ENCODE measurements around the gene ATXN8OS.
"Not testable (repeated sequence)": the region's sequence is repeated elsewhere in the genome, so short reads cannot be mapped to it uniquely, and the experiment has no call there.

The ATXN8OS gene

DNA sequence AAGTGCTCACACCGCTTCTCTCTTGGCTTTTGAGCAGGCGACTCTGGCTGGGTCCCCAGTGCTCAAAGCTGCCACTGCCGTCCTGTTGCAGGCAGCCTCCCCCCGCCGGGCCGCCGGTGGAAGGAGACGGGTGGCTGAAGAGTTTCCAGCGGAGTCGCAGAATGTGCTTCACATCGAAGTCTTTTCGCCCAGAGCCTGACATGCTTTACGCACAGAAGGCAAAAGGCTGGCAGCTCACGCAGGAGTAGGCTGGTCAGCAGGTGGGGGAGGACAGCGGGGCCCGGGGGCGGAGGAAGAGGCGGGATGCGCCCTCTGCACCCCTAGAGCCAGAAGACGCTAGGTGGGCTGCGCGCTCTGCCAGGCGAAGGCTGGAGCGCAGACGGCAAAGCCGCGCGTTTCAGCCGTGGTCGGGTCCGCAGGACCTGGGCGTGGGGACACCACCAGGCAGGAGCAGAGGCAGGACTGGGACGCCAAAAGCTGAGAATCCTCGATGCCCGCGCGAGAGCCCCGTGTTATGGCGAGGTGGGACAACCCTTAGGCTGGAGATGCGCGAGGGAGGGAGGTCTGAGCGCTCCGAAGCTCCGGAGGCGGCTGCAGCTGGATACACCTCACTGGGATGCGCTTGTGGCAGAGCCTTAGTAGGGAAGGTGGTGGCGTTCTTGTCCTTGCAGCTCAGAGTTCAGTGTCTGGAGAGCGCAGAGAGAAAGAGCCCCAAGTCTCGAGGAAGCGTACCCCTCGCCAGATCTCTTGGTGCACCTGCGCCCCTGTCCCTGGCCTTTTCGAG is at the start of gene ATXN8OS:
Gene ATXN8OS (plus strand): TSS at position 329 of the 784 bp plus-strand sequence.
- DNase-seq: no peak

- DNase-seq: no peak
Measured at GRCh38 chr13:70080012-70080411, 27.6 kb upstream of the ATXN8OS start.

DNA sequence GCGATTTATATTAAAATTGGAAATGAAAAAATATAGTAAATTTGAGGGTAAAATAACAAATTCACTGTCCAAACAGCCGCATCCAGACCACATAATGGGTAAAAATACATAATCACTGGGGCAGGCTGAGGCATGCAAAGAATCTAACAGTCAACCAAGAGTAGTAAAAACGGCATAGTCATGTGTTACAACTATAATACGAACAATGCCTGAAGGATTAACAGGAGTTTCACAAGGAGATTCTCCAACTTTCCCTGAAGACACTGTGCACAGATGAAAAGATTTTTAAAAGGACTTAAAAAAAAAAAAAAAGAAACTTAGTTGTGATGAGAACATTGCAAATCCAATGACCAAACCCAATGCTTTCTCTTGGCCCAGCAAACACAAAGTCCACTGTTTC is 20.4 kb upstream of the ATXN8OS start:
- DNase-seq: no peak

DNA sequence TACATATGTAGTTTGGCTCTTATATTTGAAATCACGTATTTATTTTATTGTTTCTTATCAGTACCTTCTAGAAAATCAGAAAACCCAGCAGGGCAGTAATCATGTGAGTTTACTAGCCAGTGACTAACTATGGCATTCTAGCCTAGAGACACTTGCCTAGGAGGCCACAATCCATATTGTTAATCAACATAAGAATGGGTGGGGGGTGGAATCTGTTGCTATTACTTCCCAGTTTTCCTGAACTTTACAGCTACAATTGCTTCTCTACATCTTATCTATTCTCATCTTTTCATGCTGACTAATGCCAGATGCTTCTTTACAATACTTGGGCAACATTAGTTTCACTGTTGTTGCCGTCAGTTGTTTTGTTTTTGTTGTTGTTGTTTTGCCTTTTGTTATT is 18.7 kb upstream of the ATXN8OS start:
- no peak for DNase-seq

DNA sequence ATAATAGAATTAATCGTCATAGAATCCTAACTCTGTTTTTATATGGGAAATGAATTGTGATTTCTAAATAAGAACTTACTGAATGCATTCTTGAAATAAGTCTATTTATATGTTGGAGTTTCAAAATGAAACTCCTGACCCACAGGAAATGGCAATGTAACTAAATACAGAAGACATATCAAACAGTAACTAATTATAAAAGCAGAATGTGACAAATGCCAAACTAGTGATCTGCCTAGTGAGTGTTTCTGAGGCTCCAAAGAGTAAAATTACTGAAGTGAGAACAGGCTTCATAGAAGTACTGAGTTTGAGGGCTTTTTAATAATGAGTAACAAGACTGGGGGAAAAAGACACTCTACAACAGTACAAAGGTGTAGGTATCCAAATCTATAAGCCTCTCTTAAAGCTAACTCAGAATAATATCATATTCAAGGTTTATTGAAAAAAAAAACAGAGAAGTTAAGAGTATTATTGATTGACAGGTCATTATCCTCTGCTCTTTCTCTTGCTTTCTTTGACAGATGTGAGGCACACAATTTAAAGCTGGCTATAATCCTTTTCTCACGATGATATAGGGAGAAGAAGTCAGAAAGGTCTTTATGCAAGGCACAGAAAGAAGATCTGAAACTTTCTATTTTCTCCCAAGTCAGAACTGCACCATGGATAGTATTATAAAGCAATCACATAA is 17.4 kb upstream of the ATXN8OS start:
- no peak for DNase-seq

- DNase-seq: no peak
Measured at GRCh38 chr13:70098669-70099068, 9.0 kb upstream of the ATXN8OS start.

- no peak for DNase-seq
Measured at GRCh38 chr13:70104481-70104880, 3.1 kb upstream of the ATXN8OS start.

GRCh38 chr13:70107125-70107497 is 515 bp upstream of the ATXN8OS start:
- no peak for DNase-seq

- no peak for DNase-seq
Measured at GRCh38 chr13:70108356-70109105, 905 bp downstream of the ATXN8OS start, which contains the start of gene KLHL1. KLHL1 (minus strand) TSS chr13:70108452; CDS start chr13:70107699, 753 bp downstream.

GRCh38 chr13:70117338-70117905 is 9.8 kb downstream of the ATXN8OS start:
- no peak for DNase-seq

DNA sequence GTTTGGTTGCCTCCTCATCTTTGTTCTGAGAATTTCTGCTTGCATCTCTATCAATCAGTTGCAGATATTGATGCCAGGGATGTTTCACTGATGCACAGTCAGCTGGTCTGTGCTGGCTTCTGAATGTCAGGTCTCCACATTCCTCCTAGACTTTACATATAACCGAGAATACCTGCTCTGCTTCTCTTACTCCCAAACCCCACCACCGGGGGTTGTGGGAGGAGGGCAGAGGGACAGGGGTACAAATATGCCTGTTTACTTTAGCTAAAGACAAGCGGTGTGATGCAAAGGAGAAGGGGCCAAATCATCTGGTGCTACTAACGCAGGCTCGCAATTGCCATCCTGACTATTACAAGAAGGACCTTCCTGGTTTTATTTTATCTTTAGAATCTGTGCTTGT is 18.1 kb downstream of the ATXN8OS start:
- DNase-seq: no peak

GRCh38 chr13:70128098-70128497 is 20.5 kb downstream of the ATXN8OS start:
- DNase-seq: no peak

DNA sequence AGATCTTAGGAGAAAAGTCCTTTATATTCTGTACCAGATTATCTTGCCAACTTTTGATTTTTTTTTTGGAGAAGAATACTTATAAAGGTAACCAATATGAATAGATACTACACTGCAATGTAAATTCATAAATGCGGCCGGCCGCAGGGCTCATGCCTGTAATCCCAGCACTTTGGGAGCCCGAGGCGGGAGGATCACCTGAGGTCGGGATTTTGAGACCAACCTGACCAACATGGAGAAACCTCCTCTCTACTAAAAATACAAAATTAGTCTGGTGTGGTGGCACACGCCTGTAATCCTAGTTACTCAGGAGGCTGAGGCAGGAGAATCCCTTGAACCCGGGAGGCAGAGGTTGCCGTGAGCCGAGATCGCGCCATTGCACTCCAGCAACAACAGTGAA is 35.0 kb downstream of the ATXN8OS start:
- DNase-seq: not testable (repeated sequence)

- DNase-seq: no peak
Measured at GRCh38 chr13:70162141-70162540, 54.5 kb downstream of the ATXN8OS start.

DNA sequence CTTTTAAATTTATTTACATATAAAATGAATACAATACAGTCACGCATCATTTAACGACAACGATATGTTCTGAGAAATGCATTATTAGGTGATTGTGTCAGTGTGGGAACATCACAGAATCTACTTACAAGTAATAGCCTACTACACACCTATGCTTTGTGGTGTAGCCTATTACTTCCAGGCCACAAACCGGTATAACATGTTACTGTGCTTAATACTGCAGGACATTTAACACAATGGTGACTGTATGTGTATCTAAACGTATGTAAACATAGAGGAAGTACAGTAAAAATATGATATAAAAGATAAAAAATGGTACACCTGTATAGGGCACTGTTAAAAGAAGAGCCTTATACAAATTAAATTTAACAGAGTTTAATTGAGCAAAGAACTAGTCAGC is 63.1 kb downstream of the ATXN8OS start:
- DNase-seq: no peak

GRCh38 chr13:70171151-70171550 is 63.5 kb downstream of the ATXN8OS start:
- no peak for DNase-seq

GRCh38 chr13:70172946-70173597 is 65.4 kb downstream of the ATXN8OS start:
- DNase-seq: no peak

DNA sequence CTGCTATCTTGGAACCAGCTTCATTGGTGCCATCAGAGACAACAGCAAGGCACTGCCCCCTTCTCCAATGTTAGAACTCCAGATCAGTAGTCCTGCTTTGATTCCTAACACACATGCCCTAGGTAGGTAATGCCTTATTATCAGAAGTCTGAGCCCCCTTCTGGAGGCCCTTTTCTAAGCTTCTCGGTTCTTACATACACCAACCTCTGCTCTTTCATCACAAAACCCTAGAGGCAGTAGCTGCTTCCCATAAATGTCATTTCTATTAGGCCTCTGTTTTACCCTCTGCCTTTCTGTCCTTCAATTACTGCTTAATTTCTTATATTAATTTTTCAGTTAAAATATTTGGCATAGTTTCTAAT is 66.0 kb downstream of the ATXN8OS start:
- DNase-seq: no peak

GRCh38 chr13:70178346-70178745 is 70.7 kb downstream of the ATXN8OS start:
- no peak for DNase-seq

All from bone marrow (tissue), 2 donors.